GM12878 (cell line): ENCODE results near the gene DIPK1A. TPM values are rescaled to one million over a fixed set of nuclear protein-coding genes. Genes with fewer than 3 reads are reported as not detected.

Experiments used
- ATAC-seq: fragments of 200-7000 bp; cut with Tn5 transposase; 3 replicates; pipeline ENCODE4 v1.9.1; 2020; ENCODE audit warnings: mild to moderate bottlenecking, moderate library complexity
- BruUV-seq: library from RNA; stranded (reverse); fragments of 400-500 nt; replicated peaks from 2 replicates; lab custom pipeline; 2021; lab: Mats Ljungman, UMichigan
- CTCF ChIA-PET: fragments of 300-600 bp; sonication (Branson Sonifier 250); formaldehyde crosslinking; extraction: SDS; loops from one replicate; lab custom pipeline; 2021; ENCODE audit warnings: inconsistent platforms; lab: Yijun Ruan, JAX
- POLR2A ChIA-PET: fragments of 350-600 bp; formaldehyde crosslinking; extraction: SDS; loops from one replicate; lab custom pipeline; 2021; ENCODE audit warnings: inconsistent platforms; lab: Charles Lee
- RAD21 ChIA-PET: fragments of 300-600 bp; sonication (Branson Sonifier 250); formaldehyde crosslinking; loops from one replicate; lab custom pipeline; 2023; ENCODE audit warnings: antibody characterized with exemption; ENCODE audit not compliant: unreplicated experiment; lab: Charles Lee
- SMC1A ChIA-PET: fragments of 300-600 bp; sonication (Branson Sonifier 250); formaldehyde crosslinking; loops from one replicate; lab custom pipeline; 2023; ENCODE audit not compliant: unreplicated experiment, uncharacterized antibody; lab: Charles Lee
- DNase-seq: peaks from one replicate; pipeline ENCODE4 v3.0.0-alpha.2; 2011; ENCODE audit warnings: low read depth, low spot score
- FAIRE-seq: peaks from 3 replicates; lab custom pipeline; 2011; peaks lifted over from hg19 to GRCh38; lab: Jason Lieb, UNC
- H2AFZ ChIP-seq: 2 replicates; pipeline ENCODE4 v1.6.0; 2011; ENCODE audit warnings: low read depth, low read length, control low read depth; ENCODE audit not compliant: control insufficient read depth
- H3K27ac ChIP-seq: 2 replicates; pipeline ENCODE4 v1.5.1; 2011; ENCODE audit warnings: control low read depth; ENCODE audit not compliant: control insufficient read depth, insufficient read depth
- H3K27me3 ChIP-seq, 2 experiments: replicated peaks in 1 of 2; 2 replicates each; pipeline versions ENCODE4 v1.6.0 to v1.6.1; 2011; ENCODE audit warnings: low read length in 1 of 2; ENCODE audit not compliant: control insufficient read depth in 2 of 2, insufficient read depth in 2 of 2
- H3K36me3 ChIP-seq, 2 experiments: 2 replicates each; pipeline ENCODE4 v1.5.1; 2011; ENCODE audit warnings: low read length in 1 of 2; ENCODE audit not compliant: control insufficient read depth in 2 of 2, insufficient read depth in 2 of 2
- H3K4me1 ChIP-seq: 2 replicates; pipeline ENCODE4 v1.6.1; 2011; ENCODE audit warnings: mild to moderate bottlenecking, low read length, moderate library complexity, mixed read lengths; ENCODE audit not compliant: control insufficient read depth, insufficient read depth
- H3K4me2 ChIP-seq: 2 replicates; pipeline ENCODE4 v1.6.0; 2011; ENCODE audit warnings: control low read depth; ENCODE audit not compliant: control insufficient read depth, insufficient read depth
- H3K4me3 ChIP-seq: fragments of 200-600 bp; sonication (generic); 2 replicates; pipeline ENCODE4 v1.5.1; 2016
- H3K79me2 ChIP-seq: 2 replicates; pipeline ENCODE4 v1.6.0; 2011; ENCODE audit warnings: low read length; ENCODE audit not compliant: control insufficient read depth, insufficient read depth
- H3K9ac ChIP-seq: 2 replicates; pipeline ENCODE4 v1.8.0; 2011; ENCODE audit warnings: low read length, control low read depth, mixed read lengths; ENCODE audit not compliant: control insufficient read depth, insufficient read depth
- H3K9me3 ChIP-seq: replicated peaks from 3 replicates; pipeline ENCODE4 v1.5.1; 2011; ENCODE audit warnings: mild to moderate bottlenecking, low read length; ENCODE audit not compliant: control insufficient read depth, insufficient read depth
- H4K20me1 ChIP-seq: 2 replicates; pipeline ENCODE4 v1.6.0; 2011; ENCODE audit not compliant: control insufficient read depth, insufficient read depth
- ASH2L ChIP-seq: fragments of 300-600, 200-600 bp; sonication (generic); IDR thresholded peaks from 2 replicates; pipeline ENCODE4 v1.6.1; 2017; ENCODE audit warnings: low read depth, mild to moderate bottlenecking, borderline replicate concordance
- EED ChIP-seq: sonication (generic); IDR thresholded peaks from 2 replicates; pipeline ENCODE4 v1.6.1; 2016; ENCODE audit warnings: antibody characterized with exemption, low read depth
- GATAD2B ChIP-seq: fragments of 450-650 bp; conservative IDR thresholded peaks from 2 replicates; pipeline ENCODE4 v1.6.1; 2017; ENCODE audit warnings: low read depth, mild to moderate bottlenecking, moderate library complexity
- IKZF2 ChIP-seq, 2 experiments: fragments of 450-650 bp; IDR thresholded peaks; 2 replicates each; pipeline ENCODE4 v1.6.1; 2017; ENCODE audit warnings: mild to moderate bottlenecking in 2 of 2, moderate library complexity in 2 of 2
- MYB ChIP-seq: fragments of 150-350 bp; IDR thresholded peaks from 2 replicates; pipeline ENCODE4 v1.6.1; 2014; ENCODE audit warnings: mild to moderate bottlenecking, low read depth, low read length, borderline replicate concordance
- PML ChIP-seq: IDR thresholded peaks from 2 replicates; pipeline ENCODE4 v1.6.1; 2012; ENCODE audit warnings: low read length, inconsistent platforms
- POLR2AphosphoS5 ChIP-seq: IDR thresholded peaks from 2 replicates; pipeline ENCODE4 v1.6.1; 2011; ENCODE audit warnings: mild to moderate bottlenecking, low read length, inconsistent platforms
- YY1 ChIP-seq: IDR thresholded peaks from 2 replicates; pipeline ENCODE4 v1.6.1; 2011; ENCODE audit warnings: low read depth, mild to moderate bottlenecking, low read length
- WGBS: methylation state at CpG from one replicate; pipeline ENCODE4 v1.1.6; 2016; ENCODE audit warnings: low lambda C conversion rate; ENCODE audit not compliant: insufficient replicate concordance, insufficient coverage; ENCODE audit errors: missing lambda C conversion rate; 5-methylcytosine and 5-hydroxymethylcytosine counted together
- in situ Hi-C: fragments of 300-500 bp; cut with MboI; formaldehyde crosslinking; loops from 9 replicates; pipeline ENCODE4 v1.14.3; 2018; ENCODE audit warnings: mixed read lengths
- intact Hi-C: fragments of 100-400 bp; cut with micrococcal nuclease; formaldehyde crosslinking; loops from one replicate; pipeline ENCODE4 v1.14.2; 2022; ENCODE audit not compliant: unreplicated experiment
- polyA plus RNA-seq, 11 experiments: library from polyadenylated mRNA; depleted of rRNA in 4 of 11; unstranded in 6 of 11; stranded (reverse) in 5 of 11; fragments of >200 nt; fragmentation: Nextera tagmentation in 4 of 11; fragmentation: Illumina TruSeq in 1 of 11; extraction: Ambion mirVana in 4 of 11; extraction: Trizol in 1 of 11; gene quantifications; 1 replicate in 1 of 11; 2 replicates in 10 of 11; pipeline versions ENCODE4 v1.2.1 to v1.2.3, GENCODE V29; 2011 to 2016; ENCODE audit warnings: inconsistent platforms in 2 of 11, missing spikeins in 2 of 11, low read depth in 1 of 11
- total RNA-seq, 4 experiments: library from RNA; depleted of rRNA in 3 of 4; stranded (reverse); fragments of >200 nt in 3 of 4; fragmentation: Illumina TruSeq in 1 of 4; extraction: Trizol in 1 of 4; gene quantifications; 2 replicates each; pipeline versions ENCODE4 v1.2.1 to v1.2.3, GENCODE V29; 2013 to 2021
- TF ChIP-seq, protein P1 (sequence below): fragments of 450-650 bp; IDR thresholded peaks from 2 replicates; pipeline ENCODE4 v1.6.1; 2016; ENCODE audit warnings: mild to moderate bottlenecking
- TF ChIP-seq, protein P2 (sequence below): IDR thresholded peaks from 2 replicates; pipeline ENCODE4 v1.6.1; 2011; ENCODE audit warnings: borderline replicate concordance, low read depth, mild to moderate bottlenecking, moderate library complexity, low read length; ENCODE audit not compliant: insufficient read depth, poor library complexity, severe bottlenecking

Gene DIPK1A
- total and polyA plus RNA-seq, 10 of the 15 experiments (the other 5 are each of a cell fraction or from before 2014, with no cell fraction given), result 4.9 to 15.0 (median 9.7) TPM

DNA sequence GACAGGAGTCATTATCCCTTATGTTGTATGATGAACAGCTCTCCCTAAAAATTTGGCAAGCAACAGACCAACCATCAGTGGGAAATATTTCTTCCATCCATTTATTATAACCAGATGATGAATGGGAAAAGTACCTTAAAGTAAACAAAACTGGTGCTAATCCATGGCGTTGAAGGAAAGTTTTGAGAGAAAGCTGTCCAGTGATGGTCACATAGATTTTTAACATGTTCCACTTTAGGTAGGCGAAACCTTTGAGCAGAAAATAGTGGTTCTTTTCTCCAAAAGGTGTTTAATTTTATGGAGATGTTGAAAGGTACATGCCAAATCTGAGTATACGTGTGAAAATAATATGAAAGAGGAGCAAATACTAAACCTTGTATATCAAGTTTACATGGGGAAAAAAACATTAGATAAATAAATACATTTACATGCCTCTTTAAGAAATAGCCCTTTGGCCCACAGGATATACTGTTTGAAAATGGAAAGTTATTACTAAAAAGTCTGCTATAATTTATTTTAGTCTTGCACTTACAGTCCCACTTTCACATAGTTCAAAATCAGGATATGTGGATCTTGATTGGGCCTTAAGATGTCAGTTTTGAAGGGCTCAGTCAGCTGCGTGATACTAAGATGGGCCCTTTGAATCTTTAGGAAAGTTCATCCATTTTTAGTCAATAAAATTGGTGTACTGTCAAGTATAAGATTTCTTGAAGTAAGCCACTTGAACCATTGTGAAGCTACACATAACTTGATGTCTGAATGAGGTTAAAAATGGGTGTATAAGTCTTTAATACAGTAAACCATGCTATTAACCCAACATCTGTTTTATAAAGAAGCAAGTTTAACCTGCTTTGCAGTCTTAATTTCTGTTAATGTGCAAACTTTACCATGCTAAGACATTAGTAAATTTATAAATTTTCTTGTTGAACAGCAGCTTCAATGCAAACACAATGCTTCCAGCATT lies 118.9 kb downstream of the DIPK1A start:
- in situ Hi-C loops (no loop called here), intact Hi-C loops (no loop called here)
- H3K79me2 ChIP-seq, result peaks cover 32% of the 10 kb centered on the region
- H2AFZ ChIP-seq, result no peak overlapping the region
- DNase-seq (no peak), ATAC-seq (no peak), FAIRE-seq (no peak)
- TF ChIP-seq POLR2AphosphoS5, result 0 out of 2 replicates have a peak, but pooled peaks have one; percentile 30
- TF ChIP-seq YY1, result no peak
- 0 out of 2 replicates have a peak, but pooled peaks have one; percentile 24 for TF ChIP-seq PML
- no peaks in the 10 kb centered on the region for H3K27me3 ChIP-seq
- no peaks in the 10 kb centered on the region for H3K9me3 ChIP-seq
- ChIA-PET CTCF (interaction anchor here (1.2 to 2.1 kb wide), 6 partner anchors 11 to 220 kb away, joined by 3 to 10 read pairs (median 4); partner anchors contain the start of gene RPL5), RAD21 (interaction anchor here (0.9 kb wide), 1 partner anchor 10 kb away, joined by 3 read pairs; no protein-coding TSS in a partner anchor), SMC1A (interaction anchor here (1.6 kb wide), 1 partner anchor 152 kb away, joined by 4 read pairs; no protein-coding TSS in a partner anchor), POLR2A (interaction anchor here (0.6 kb wide), 1 partner anchor 332 kb away, joined by 3 read pairs; no protein-coding TSS in a partner anchor)
- WGBS, result 75% methylated on average over 4 of the region's 4 CpGs
- no peak overlapping the region for H3K4me3 ChIP-seq
- no peaks in the 10 kb centered on the region for H3K4me1 ChIP-seq
- BruUV-seq, result no TSS peak
- no peaks in the 10 kb centered on the region; the same call in 1 of the 2 replicates for H4K20me1 ChIP-seq
- no peak overlapping the region for H3K4me2 ChIP-seq
- no peak overlapping the region for H3K9ac ChIP-seq
- no peak overlapping the region for H3K27ac ChIP-seq
- peaks cover 13 to 34% of the 10 kb centered on the region in 2 experiments for H3K36me3 ChIP-seq

DNA sequence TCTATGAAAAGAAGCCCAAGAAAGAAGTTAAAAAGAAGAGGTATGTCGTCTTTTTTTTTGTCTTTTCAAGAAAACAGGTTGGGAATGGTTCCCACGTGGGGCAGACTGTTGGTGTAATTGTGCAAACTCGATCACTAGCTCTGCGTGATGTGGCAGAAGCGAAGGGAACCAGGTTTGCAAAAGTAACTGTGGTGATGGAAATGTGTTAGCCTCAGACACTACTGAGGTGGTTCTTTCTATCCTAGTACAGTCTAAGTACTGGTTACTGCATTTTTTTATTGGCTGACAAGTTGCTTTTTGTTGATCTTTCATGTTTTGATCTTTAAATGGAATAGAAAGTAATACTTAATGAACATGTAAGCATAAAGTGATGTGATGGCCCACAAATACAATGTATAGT lies 120.7 kb downstream of the DIPK1A start:
- Histone ChIP-seq H3K9ac (no peak overlapping the region), H3K36me3 (peaks cover 13 to 43% of the 10 kb centered on the region in 2 experiments), H3K27me3 (no peaks in the 10 kb centered on the region), H4K20me1 (no peaks in the 10 kb centered on the region; the same call in 1 of the 2 replicates), H3K9me3 (no peaks in the 10 kb centered on the region), H3K27ac (no peak overlapping the region), H3K4me2 (no peak overlapping the region), H3K4me1 (no peaks in the 10 kb centered on the region), H3K4me3 (no peak overlapping the region), H2AFZ (no peak overlapping the region), H3K79me2 (peaks cover 49% of the 10 kb centered on the region)
- POLR2A ChIA-PET, result interaction anchor here (0.6 kb wide), 1 partner anchor 8 kb away, joined by 4 read pairs; no protein-coding TSS in a partner anchor
- FAIRE-seq (no peak), DNase-seq (no peak), ATAC-seq (0 out of 3 replicates have a peak, but pooled peaks have one; percentile 6)
- WGBS, result 80% methylated on average over 5 of the region's 5 CpGs
- intact Hi-C loops (no loop called here), in situ Hi-C loops (no loop called here)
- no TSS peak for BruUV-seq
- CTCF ChIA-PET, result interaction anchor here (0.9 to 1.1 kb wide), 2 partner anchors 18 to 154 kb away, joined by 4 to 5 read pairs; no protein-coding TSS in a partner anchor
- RAD21 ChIA-PET, result no interaction called here
- SMC1A ChIA-PET, result interaction anchor here (1.0 to 1.5 kb wide), 2 partner anchors 18 to 154 kb away, joined by 3 to 4 read pairs; no protein-coding TSS in a partner anchor
- TF ChIP-seq GATAD2B, result no peak
- TF ChIP-seq ASH2L, result no peak
- TF ChIP-seq MYB, result no peak
- no peak for TF ChIP-seq IKZF2 (IDR thresholded peaks at IDR 0.05)
- TF ChIP-seq EED, result no peak
- TF ChIP-seq, protein P1, sequence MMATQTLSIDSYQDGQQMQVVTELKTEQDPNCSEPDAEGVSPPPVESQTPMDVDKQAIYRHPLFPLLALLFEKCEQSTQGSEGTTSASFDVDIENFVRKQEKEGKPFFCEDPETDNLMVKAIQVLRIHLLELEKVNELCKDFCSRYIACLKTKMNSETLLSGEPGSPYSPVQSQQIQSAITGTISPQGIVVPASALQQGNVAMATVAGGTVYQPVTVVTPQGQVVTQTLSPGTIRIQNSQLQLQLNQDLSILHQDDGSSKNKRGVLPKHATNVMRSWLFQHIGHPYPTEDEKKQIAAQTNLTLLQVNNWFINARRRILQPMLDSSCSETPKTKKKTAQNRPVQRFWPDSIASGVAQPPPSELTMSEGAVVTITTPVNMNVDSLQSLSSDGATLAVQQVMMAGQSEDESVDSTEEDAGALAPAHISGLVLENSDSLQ, result no peak
- TF ChIP-seq, protein P2, sequence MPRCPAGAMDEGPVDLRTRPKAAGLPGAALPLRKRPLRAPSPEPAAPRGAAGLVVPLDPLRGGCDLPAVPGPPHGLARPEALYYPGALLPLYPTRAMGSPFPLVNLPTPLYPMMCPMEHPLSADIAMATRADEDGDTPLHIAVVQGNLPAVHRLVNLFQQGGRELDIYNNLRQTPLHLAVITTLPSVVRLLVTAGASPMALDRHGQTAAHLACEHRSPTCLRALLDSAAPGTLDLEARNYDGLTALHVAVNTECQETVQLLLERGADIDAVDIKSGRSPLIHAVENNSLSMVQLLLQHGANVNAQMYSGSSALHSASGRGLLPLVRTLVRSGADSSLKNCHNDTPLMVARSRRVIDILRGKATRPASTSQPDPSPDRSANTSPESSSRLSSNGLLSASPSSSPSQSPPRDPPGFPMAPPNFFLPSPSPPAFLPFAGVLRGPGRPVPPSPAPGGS, result no peak
